ENCODE data around the gene DAB2IP.

DNA sequence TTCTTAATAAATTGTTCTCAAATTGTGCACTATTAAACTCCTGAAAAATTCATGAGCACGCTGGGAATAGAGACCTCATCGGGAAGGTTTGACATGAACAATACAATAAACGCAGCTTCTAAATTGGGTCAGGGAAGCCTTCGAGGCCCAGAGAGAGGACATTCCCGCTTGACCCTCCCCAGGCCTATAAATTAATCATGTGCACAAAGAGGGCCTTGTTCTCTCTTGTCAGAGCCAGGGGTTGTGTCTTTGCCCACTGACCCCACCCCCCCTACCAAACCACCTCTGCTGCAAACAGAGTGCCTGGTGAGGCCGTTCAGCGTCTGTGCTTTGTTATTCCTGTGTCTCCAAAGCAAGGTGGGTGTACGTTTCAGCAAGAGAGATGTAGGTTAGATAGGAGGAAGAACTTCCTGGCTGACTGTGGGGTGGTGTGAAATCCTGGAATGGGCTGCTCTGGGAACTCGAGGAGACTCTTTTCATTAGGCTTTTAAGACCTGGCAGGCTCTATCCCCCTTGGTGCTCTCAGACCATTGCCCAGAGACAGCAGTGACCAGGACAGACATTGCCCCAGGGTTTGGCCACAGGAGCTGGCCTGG is 18.2 kb upstream of the DAB2IP start:
- TF ChIP-seq, protein P1, sequence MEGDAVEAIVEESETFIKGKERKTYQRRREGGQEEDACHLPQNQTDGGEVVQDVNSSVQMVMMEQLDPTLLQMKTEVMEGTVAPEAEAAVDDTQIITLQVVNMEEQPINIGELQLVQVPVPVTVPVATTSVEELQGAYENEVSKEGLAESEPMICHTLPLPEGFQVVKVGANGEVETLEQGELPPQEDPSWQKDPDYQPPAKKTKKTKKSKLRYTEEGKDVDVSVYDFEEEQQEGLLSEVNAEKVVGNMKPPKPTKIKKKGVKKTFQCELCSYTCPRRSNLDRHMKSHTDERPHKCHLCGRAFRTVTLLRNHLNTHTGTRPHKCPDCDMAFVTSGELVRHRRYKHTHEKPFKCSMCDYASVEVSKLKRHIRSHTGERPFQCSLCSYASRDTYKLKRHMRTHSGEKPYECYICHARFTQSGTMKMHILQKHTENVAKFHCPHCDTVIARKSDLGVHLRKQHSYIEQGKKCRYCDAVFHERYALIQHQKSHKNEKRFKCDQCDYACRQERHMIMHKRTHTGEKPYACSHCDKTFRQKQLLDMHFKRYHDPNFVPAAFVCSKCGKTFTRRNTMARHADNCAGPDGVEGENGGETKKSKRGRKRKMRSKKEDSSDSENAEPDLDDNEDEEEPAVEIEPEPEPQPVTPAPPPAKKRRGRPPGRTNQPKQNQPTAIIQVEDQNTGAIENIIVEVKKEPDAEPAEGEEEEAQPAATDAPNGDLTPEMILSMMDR (IDR thresholded peaks at IDR 0.05) = no peak
- TF ChIP-seq EP300 (IDR thresholded peaks at IDR 0.05) (no peak), POLR2A (IDR thresholded peaks at IDR 0.05) (no peak)

Data from tibial nerve (tissue), 4 donors.